Right cardiac atrium (tissue), 5 donors: ENCODE measurements around the gene TSPYL6. TPM values are rescaled to one million over a fixed set of nuclear protein-coding genes. Genes with fewer than 3 reads are reported as not detected.
"Not testable (repeated sequence)": the region's sequence is repeated elsewhere in the genome, so short reads cannot be mapped to it uniquely, and the experiment has no call there.

Source experiments
- ATAC-seq, 2 donors: fragments of 200-7000 bp; cut with Tn5 transposase; one replicate each; pipeline versions ENCODE4 v1.8.0 to v1.9.1; 2020; ENCODE audit warnings: moderate library complexity in 2 of 2, mild to moderate bottlenecking in 1 of 2
- DNase-seq, 3 donors: peaks; one replicate each; pipeline ENCODE4 v3.0.0-alpha.2; 2020
- H3K27ac ChIP-seq: one replicate; pipeline ENCODE4 v1.5.1; 2013; ENCODE audit warnings: mild to moderate bottlenecking, low read length, control low read depth, moderate library complexity
- H3K27me3 ChIP-seq: one replicate; pipeline ENCODE4 v1.6.1; 2013; ENCODE audit not compliant: control insufficient read depth, insufficient read depth
- H3K4me1 ChIP-seq: one replicate; pipeline ENCODE4 v1.6.1; 2013; ENCODE audit warnings: low read length; ENCODE audit not compliant: control insufficient read depth, insufficient read depth
- H3K4me3 ChIP-seq: one replicate; pipeline ENCODE4 v1.5.1; 2013; ENCODE audit warnings: low read length, control low read depth
- H3K9me3 ChIP-seq: one replicate; pipeline ENCODE4 v1.6.1; 2013; ENCODE audit warnings: low read length; ENCODE audit not compliant: control insufficient read depth
- WGBS: extraction: QIAGEN DNeasy Blood & Tissue Kit; methylation state at CpG from one replicate; pipeline ENCODE4 v1.1.7; 2013; 5-methylcytosine and 5-hydroxymethylcytosine counted together
- intact Hi-C, 4 donors: fragments of 100-400 bp; cut with DNase I; formaldehyde crosslinking; loops; one replicate each; pipeline versions ENCODE4 v1.11.0 to v1.14.0; 2022 to 2023
- long read RNA-seq, 4 donors: library from polyadenylated mRNA; unstranded; transcript quantifications; one replicate each; pipeline ENCODE4 v2.0.0, GENCODE V29; 2020 to 2021
- polyA plus RNA-seq: library from polyadenylated mRNA; stranded (reverse); fragments of 200-250 nt; gene quantifications from one replicate; pipeline ENCODE4 v1.2.3, GENCODE V29; 2013
- total RNA-seq, 4 donors: library from RNA; stranded (reverse); fragmentation: NEBNext Ultra II Directional; extraction: Animal tissue kit (Norgen Biotek cat#: 25700); gene quantifications; one replicate each; pipeline ENCODE4 v1.2.1, GENCODE V29; 2021
- donor health status: healthy with polysubstance abuse.
- donor health status: DM: no; HTN: yes; CAD: no.
- donor health status: DM: no; HTN: no; CAD: no.
- donor health status: DM: no; HTN: yes; CAD: no; lungs with severe emphysema.
- donor health status: DM: yes; HTN: yes; CAD: no.

The TSPYL6 gene
- total RNA-seq (not detected), polyA plus RNA-seq (not detected)
- long read RNA-seq, donor 1, result 0 reads
- long read RNA-seq, donor 2, result 0 reads
- long read RNA-seq, donor 3, result 0 reads
- long read RNA-seq, donor 4, result 0 reads

DNA sequence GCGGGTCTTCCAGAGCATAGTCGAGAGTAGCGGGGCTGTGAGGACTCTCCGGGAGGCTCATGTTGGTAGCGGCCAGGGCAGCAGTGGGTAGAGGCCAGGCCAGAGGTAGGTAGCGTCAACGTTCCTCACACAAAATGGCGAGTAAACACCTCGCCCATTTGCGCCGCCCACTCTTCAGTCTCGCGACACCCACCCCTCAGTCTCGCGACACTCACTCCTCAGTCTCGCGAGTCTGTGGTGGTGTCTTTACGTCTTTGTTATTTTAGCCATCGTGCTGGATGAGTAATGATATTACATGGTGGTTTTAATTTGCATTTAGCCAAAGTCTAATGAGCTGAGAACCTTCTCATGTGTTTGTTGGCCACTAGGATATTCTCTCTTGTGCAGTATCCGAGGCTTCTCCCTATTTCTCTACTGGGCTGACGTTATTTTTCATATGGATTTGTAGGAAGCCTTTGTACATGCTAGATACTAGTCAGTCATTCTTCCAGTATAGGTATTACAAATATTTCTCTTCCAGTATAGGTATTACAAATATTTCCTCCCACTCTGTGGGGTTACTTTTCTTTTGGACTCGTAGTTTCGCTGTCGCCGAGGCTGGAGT lies at the start of gene TSPYL6:
Gene TSPYL6 (minus strand): TSS at position 139 of the 604 bp plus-strand sequence. CDS start 78 bp downstream, at position 61.
- H3K27me3 ChIP-seq, result no peaks in the 10 kb centered on the region
- peak in 1 of 2 donors; percentile 32 for ATAC-seq
- WGBS, result 98% methylated on average over 25 of the region's 25 CpGs
- DNase-seq, result no peak
- intact Hi-C loops, result no loop called here
- no peaks in the 10 kb centered on the region for H3K4me1 ChIP-seq
- H3K27ac ChIP-seq, result no peak within 1 kb of the TSS
- no peaks in the 10 kb centered on the region for H3K9me3 ChIP-seq
- H3K4me3 ChIP-seq, result no peak within 1 kb of the TSS

DNA sequence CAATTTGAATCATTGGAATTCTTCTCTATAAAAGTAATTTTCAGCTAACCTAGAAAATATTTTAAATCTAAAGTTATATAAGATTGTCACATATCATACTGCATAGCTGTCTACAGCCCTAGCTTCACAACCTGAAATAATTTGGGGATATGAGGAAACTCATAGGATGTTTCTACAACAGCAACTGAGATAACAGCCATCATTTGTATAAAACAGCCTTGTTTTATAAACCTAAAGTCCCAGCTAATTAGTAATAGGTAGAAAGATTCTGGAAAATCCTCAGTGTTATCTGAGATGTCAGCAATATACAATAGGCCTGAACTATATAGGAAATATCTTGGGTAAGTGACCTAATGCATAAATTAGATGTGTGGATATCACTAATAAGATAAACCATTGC lies 47.6 kb upstream of the TSPYL6 start:
- H3K27me3 ChIP-seq, result no peaks in the 10 kb centered on the region
- ATAC-seq (no peak), DNase-seq (no peak)
- intact Hi-C loops, result no loop called here
- no peak overlapping the region for H3K27ac ChIP-seq
- peaks cover 1% of the 10 kb centered on the region for H3K4me1 ChIP-seq
- H3K9me3 ChIP-seq, result no peaks in the 10 kb centered on the region
- no peak overlapping the region for H3K4me3 ChIP-seq

DNA sequence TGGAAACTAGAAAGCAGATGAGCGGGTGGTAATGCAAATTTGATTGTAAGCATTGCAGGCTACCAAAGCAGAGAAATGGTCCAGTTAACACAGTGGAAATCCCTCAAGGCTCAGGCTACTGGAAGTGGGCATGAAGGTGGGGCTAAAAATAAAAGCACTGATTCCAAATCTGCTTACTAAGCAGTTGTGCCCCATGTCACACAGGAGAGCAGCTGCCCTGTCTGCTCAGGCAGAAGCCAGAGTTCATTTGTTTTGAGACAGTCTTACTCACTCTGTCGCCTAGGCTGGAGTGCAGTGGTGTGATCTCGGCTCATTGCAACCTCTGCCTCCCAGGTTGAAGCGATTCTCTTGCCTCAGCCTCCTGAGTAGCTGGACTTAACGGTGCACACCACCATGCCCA lies 42.5 kb upstream of the TSPYL6 start:
- WGBS, result 96% methylated on average over 5 of the region's 5 CpGs
- H3K27ac ChIP-seq, result no peak overlapping the region
- H3K9me3 ChIP-seq, result no peaks in the 10 kb centered on the region
- no peak for ATAC-seq
- no peaks in the 10 kb centered on the region for H3K27me3 ChIP-seq
- intact Hi-C loops, result no loop called here
- H3K4me1 ChIP-seq, result no peaks in the 10 kb centered on the region
- no peak for DNase-seq
- H3K4me3 ChIP-seq, result no peak overlapping the region

DNA sequence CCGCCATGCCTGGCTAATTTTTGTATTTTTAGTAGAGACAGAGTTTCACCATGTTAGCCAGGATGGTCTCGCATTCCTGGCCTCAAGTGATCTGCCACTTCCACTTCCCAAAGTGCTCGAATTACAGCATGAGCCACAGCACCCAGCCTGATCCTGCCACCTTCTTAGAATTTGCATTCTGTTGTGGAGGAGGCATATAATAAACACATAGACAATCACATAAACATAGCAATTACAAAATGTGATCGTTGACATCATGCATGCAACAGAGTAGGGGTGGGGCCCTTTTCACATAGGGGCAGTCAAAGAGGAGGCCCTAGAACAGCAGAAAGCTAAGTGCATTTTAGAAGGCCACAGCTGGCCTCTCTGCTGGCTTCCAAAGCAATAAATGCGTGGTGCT lies 39.9 kb upstream of the TSPYL6 start:
- intact Hi-C loops, result no loop called here
- ATAC-seq (no peak), DNase-seq (no peak)

DNA sequence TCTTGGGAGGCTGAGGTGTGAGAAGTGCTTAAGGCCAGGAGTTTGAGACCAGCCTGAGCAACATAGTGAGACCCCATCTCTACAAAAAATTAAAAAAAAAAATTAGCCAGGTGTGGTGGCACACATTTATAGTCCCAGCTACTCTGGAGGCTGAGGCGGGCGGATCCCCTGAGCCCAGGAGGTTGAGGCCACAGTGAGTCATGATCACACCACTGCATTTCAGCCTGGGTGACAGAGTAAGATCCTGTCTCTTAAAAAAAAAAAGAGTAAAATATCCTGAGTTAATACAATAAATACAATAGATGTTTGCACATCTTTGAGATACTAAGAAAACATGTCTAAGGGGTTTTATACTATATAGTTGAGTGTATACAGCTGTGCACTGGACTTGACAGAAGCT lies 38.6 kb upstream of the TSPYL6 start:
- H3K4me1 ChIP-seq, DNase-seq, H3K9me3 ChIP-seq, H3K27ac ChIP-seq, ATAC-seq, H3K4me3 ChIP-seq, intact Hi-C loops, H3K27me3 ChIP-seq: not testable (repeated sequence)
- WGBS, result 98% methylated on average over 2 of the region's 2 CpGs

More for the DNA sequence above, 39.9 kb upstream of the TSPYL6 start:
- no peaks in the 10 kb centered on the region for H3K27me3 ChIP-seq
- H3K4me1 ChIP-seq, result peaks cover 4% of the 10 kb centered on the region
- WGBS, result 88% methylated on average over 5 of the region's 5 CpGs
- no peaks in the 10 kb centered on the region for H3K9me3 ChIP-seq
- no peak overlapping the region for H3K27ac ChIP-seq
- no peak overlapping the region for H3K4me3 ChIP-seq

DNA sequence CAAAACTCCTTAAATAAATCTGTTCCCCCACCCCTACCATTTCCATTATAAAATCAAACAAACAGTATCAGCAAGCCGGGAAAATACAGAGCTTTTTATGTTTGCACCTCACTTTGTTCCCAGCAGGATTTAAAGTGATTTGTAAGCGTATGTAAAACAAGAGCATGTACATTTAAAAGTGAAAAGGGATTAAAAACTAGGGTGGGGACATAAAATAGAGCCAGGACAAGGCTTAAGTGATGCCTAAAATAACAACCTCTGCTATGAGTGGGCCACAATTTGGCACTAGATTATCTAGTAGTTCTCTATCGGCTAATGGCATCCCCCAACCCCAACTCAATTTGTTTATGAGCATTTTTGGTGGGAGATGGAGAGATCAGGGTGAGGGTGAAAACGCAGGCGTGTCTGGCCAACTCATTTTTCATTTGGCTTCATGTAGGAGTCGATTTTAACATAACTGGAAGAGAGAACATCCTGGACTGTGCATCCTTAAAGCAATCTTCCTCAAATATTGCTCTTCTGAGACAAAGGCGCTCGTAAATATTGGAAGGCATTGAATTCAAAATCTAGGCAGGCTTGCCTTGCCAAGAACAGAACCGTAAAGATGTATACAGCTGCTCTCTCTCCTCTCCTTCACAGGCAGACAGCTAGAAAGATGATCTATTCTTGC lies 34.5 kb upstream of the TSPYL6 start:
- intact Hi-C loops, result no loop called here
- 59% methylated on average over 9 of the region's 9 CpGs for WGBS

DNA sequence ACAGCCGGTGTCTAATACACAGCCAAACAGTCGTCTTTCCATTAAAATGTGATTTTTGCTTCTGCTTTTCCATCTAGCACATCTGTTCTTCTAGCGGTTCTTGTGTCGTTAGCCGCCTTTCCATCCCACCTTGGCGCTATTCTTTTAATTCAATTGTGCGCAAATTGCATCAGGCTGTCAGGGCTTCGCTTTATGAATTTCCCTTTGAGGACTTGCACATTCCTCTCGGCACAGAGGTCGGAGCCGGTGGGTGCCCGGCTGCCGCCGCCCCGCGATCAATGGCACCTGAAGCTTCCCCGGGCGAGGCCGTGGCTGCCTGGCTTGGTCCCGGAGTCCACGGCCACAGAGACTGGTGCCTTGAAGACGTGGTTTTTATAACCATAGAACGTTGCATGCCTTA lies 33.9 kb upstream of the TSPYL6 start:
- intact Hi-C loops, result no loop called here
- peak in 1 of 3 donors; percentile 38 for DNase-seq
- Histone ChIP-seq H3K4me3 (no peak overlapping the region), H3K27me3 (no peaks in the 10 kb centered on the region), H3K9me3 (no peaks in the 10 kb centered on the region), H3K27ac (no peak overlapping the region), H3K4me1 (peaks cover 4% of the 10 kb centered on the region)
- no peak for ATAC-seq
- WGBS, result 81% methylated on average over 23 of the region's 23 CpGs

More for the DNA sequence above, 34.5 kb upstream of the TSPYL6 start:
- DNase-seq, result no peak
- Histone ChIP-seq H3K4me1 (peaks cover 4% of the 10 kb centered on the region), H3K27ac (no peak overlapping the region), H3K4me3 (no peak overlapping the region), H3K27me3 (no peaks in the 10 kb centered on the region), H3K9me3 (no peaks in the 10 kb centered on the region)
- no peak for ATAC-seq

DNA sequence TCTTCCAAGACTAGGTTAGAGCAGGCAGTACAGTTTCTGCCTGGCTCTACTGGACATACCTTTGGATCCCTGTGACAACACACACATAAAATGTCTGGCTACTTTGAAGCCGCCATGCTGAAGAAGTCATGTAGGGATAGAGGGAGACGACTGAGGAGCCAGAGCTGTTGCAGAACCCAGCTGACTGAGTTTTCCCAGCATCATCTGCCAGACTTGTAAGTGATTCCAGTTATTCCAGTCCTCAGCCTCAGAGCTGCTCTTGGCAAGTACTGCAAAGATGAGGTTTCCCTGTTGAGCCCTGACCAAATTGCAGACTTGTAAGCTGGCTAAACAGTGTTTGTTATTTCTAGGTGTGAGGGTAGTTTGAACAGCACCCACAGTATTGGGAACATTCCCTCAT lies 31.5 kb upstream of the TSPYL6 start:
- DNase-seq (peak in 2 of 3 donors; percentile 20 to 36), ATAC-seq (peak; percentile 77 to 82)
- no peak overlapping the region for H3K4me3 ChIP-seq
- peaks cover 4% of the 10 kb centered on the region for H3K4me1 ChIP-seq
- H3K27me3 ChIP-seq, result no peaks in the 10 kb centered on the region
- 65% methylated on average over 2 of the region's 2 CpGs for WGBS
- intact Hi-C loops, result no loop called here
- H3K9me3 ChIP-seq, result no peaks in the 10 kb centered on the region
- no peak overlapping the region for H3K27ac ChIP-seq

DNA sequence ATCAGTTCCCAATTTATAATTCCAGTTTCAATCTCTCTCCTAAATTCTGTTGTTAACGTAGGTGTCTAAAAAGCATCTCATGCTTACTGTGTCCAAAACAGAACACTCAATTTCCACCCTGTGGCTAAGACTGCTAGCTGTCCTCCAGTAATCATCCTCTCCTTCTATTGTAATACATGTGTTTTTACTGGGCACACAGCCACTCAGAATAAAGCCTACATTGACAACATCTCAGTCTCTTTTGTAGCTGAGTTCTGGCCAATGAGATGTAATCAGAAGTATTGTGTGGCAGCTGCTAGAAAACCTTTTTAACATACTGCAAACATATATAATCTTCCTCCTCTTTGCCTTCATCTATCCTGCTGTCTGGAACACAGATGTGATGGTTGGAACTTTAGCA lies 29.4 kb upstream of the TSPYL6 start:
- no peak for ATAC-seq
- intact Hi-C loops, result no loop called here
- no peaks in the 10 kb centered on the region for H3K9me3 ChIP-seq

DNA sequence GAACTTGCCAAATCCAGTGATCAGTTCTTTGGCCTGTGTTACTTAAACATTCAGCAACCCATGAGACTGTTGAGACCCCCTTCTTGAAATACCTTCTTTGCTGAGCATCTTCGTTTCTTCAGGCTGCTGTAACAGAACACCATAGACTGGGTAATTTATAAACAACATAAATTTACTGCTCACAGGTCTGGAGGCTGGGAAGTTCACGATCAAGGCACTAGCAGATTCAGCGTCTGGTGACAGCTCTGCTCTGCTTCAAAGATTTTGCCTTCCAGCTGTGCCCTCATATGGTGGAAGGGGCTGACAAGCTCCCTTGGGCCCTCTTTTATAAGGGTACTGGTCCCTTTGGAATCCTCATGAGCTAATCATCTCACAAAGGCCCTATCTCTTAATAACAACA lies 28.8 kb upstream of the TSPYL6 start:
- DNase-seq (no peak), ATAC-seq (no peak)
- 98% methylated on average over 3 of the region's 3 CpGs for WGBS
- no peaks in the 10 kb centered on the region for H3K9me3 ChIP-seq
- H3K27me3 ChIP-seq, result no peaks in the 10 kb centered on the region
- intact Hi-C loops, result no loop called here
- no peak overlapping the region for H3K27ac ChIP-seq
- no peak overlapping the region for H3K4me3 ChIP-seq
- no peaks in the 10 kb centered on the region for H3K4me1 ChIP-seq

More for the DNA sequence above, 29.4 kb upstream of the TSPYL6 start:
- WGBS, result 98% methylated on average over 1 of the region's 1 CpG
- Histone ChIP-seq H3K4me1 (no peaks in the 10 kb centered on the region), H3K27ac (no peak overlapping the region), H3K27me3 (no peaks in the 10 kb centered on the region), H3K4me3 (no peak overlapping the region)
- no peak for DNase-seq

DNA sequence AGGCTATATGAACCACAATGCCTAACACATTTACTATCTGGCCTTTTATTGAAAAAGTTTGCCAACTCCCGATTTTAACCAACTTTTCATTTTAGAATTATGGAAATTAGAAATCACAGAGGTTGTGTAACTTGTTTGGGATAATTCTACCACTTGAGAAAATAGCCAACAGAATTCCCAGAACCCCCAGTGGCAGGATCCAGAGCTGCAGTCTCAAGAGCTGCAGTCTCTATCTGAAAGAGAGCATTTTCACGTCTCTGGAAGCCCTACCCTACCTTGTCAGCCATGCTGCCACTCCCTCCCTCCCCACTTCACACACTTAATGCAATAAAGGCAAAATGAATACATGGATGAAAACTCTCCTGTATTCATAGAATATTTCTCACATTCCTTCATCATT lies 23.4 kb upstream of the TSPYL6 start:
- no peaks in the 10 kb centered on the region for H3K27me3 ChIP-seq
- ATAC-seq (no peak), DNase-seq (peak in 1 of 3 donors; percentile 55)
- no peak overlapping the region for H3K27ac ChIP-seq
- intact Hi-C loops, result no loop called here
- WGBS, result 79% methylated on average over 2 of the region's 2 CpGs
- no peaks in the 10 kb centered on the region for H3K4me1 ChIP-seq
- H3K9me3 ChIP-seq, result no peaks in the 10 kb centered on the region
- H3K4me3 ChIP-seq, result no peak overlapping the region
